OCI-LY3 (cell line): ENCODE measurements around the gene CMIP.

Experiments used
- H2AFZ ChIP-seq: fragments of 200-600, 300-600 bp; shearing (Covaris generic); 2 replicates; pipeline ENCODE4 v1.6.0; 2014; ENCODE audit warnings: antibody characterized with exemption, low read depth, low read length
- H3K27ac ChIP-seq: fragments of 200-600, 300-600 bp; sonication (generic); 2 replicates; pipeline ENCODE4 v1.5.1; 2014; ENCODE audit warnings: mild to moderate bottlenecking, low read length, moderate library complexity, mixed read lengths
- H3K27me3 ChIP-seq: fragments of 200-600, 300-600 bp; sonication (generic); 2 replicates; pipeline ENCODE4 v1.6.1; 2014; ENCODE audit warnings: low read depth, low read length, mixed read lengths
- H3K36me3 ChIP-seq: fragments of 200-600, 300-600 bp; sonication (generic); replicated peaks from 2 replicates; pipeline ENCODE3; 2014; ENCODE audit warnings: low read depth, low read length, mixed read lengths
- H3K4me1 ChIP-seq: fragments of 300-600, 200-600 bp; sonication (generic); 2 replicates; pipeline ENCODE4 v1.6.1; 2014; ENCODE audit warnings: low read length, mixed read lengths
- H3K4me2 ChIP-seq: fragments of 200-600, 300-600 bp; sonication (generic); 2 replicates; pipeline ENCODE4 v1.6.1; 2014; ENCODE audit warnings: low read length, mixed read lengths
- H3K4me3 ChIP-seq: fragments of 300-600, 200-600 bp; sonication (generic); 2 replicates; pipeline ENCODE4 v1.5.1; 2014; ENCODE audit warnings: antibody characterized with exemption, mild to moderate bottlenecking, low read length, moderate library complexity
- H3K79me2 ChIP-seq: fragments of 300-600, 200-600 bp; shearing (Covaris generic); 2 replicates; pipeline ENCODE4 v1.6.1; 2014; ENCODE audit warnings: mild to moderate bottlenecking, low read length, mixed read lengths
- H3K9ac ChIP-seq: fragments of 300-600, 200-600 bp; shearing (Covaris generic); 2 replicates; pipeline ENCODE4 v1.6.0; 2014; ENCODE audit warnings: mild to moderate bottlenecking, low read length, moderate library complexity
- H3K9me3 ChIP-seq: fragments of 200-600, 300-600 bp; shearing (Covaris generic); 2 replicates; pipeline ENCODE4 v1.6.1; 2014; ENCODE audit warnings: low read length, mixed read lengths; ENCODE audit not compliant: insufficient read depth
- H4K20me1 ChIP-seq: fragments of 200-600, 300-600 bp; sonication (generic); 2 replicates; pipeline ENCODE4 v1.6.1; 2016; ENCODE audit warnings: low read length, mixed read lengths; ENCODE audit not compliant: insufficient read depth
- EZH2phosphoT487 ChIP-seq: fragments of 200-600 bp; shearing (Covaris generic); IDR thresholded peaks from 2 replicates; pipeline ENCODE4 v1.6.1; 2018; ENCODE audit warnings: antibody characterized with exemption, mixed run types, low read depth
- TF ChIP-seq, protein P1 (sequence below): fragments of 200-600, 300-600 bp; sonication (generic); IDR thresholded peaks from 2 replicates; pipeline ENCODE4 v1.5.1; 2014; ENCODE audit warnings: antibody characterized with exemption, low read length, low read depth

CMIP gene

GRCh38 chr16:81668243-81669097 is 223.9 kb downstream of the CMIP start:
- Histone ChIP-seq H3K9ac (no peak overlapping the region), H3K4me2 (no peak overlapping the region), H3K36me3 (peaks cover 26% of the 10 kb centered on the region), H3K79me2 (no peaks in the 10 kb centered on the region), H3K27me3 (no peaks in the 10 kb centered on the region), H3K9me3 (no peaks in the 10 kb centered on the region), H3K4me1 (no peaks in the 10 kb centered on the region), H3K4me3 (no peak overlapping the region), H2AFZ (no peak overlapping the region), H3K27ac (no peak overlapping the region), H4K20me1 (no peaks in the 10 kb centered on the region)
- TF ChIP-seq, protein P1, sequence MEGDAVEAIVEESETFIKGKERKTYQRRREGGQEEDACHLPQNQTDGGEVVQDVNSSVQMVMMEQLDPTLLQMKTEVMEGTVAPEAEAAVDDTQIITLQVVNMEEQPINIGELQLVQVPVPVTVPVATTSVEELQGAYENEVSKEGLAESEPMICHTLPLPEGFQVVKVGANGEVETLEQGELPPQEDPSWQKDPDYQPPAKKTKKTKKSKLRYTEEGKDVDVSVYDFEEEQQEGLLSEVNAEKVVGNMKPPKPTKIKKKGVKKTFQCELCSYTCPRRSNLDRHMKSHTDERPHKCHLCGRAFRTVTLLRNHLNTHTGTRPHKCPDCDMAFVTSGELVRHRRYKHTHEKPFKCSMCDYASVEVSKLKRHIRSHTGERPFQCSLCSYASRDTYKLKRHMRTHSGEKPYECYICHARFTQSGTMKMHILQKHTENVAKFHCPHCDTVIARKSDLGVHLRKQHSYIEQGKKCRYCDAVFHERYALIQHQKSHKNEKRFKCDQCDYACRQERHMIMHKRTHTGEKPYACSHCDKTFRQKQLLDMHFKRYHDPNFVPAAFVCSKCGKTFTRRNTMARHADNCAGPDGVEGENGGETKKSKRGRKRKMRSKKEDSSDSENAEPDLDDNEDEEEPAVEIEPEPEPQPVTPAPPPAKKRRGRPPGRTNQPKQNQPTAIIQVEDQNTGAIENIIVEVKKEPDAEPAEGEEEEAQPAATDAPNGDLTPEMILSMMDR = no peak
- TF ChIP-seq EZH2phosphoT487 = no peak

DNA sequence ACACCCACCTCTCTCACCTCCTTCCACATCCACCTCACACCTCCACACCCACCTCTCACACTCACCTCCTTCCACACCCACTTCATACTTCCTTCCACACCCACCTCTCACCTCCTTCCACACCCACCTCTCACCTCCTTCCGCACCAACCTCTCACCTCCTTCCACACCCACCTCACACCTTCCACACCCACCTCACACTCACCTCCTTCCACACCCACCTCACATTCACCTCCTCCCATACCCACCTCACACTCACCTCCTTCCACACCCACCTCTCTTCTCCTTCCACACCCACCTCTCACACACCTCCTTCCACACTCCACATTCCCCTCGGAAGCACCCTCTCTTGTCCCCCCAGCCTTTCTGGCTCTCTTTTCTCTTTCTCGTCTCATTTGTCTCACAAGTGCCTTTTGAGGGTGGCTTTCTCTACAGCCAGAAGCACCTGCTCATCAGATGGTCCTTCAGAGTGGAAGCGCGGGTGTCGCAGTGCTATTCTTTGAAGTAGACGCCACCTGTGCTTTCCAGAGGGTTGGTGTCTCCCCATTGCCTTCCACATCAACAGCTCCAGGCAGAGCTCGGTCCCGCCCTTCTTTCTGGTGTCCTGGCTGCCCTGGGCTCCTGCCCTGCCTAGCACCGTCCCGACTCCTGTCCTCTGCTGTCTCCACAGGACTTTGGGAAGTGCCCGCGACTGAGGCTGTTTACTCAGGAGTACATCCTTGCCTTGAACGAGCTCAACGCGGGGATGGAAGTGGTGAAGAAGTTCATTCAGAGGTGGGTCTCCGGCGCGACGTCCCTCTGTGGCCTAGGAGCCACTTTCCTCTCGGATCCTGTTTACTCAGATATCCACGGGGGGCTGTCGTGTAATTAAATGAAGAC is 225.1 kb downstream of the CMIP start:
- H2AFZ ChIP-seq = no peak overlapping the region
- no peak overlapping the region for H3K4me2 ChIP-seq
- TF ChIP-seq EZH2phosphoT487 = no peak
- TF ChIP-seq, protein P1 = no peak
- no peak overlapping the region for H3K9ac ChIP-seq
- no peak overlapping the region for H3K4me3 ChIP-seq
- peaks cover 25% of the 10 kb centered on the region for H3K36me3 ChIP-seq
- H3K4me1 ChIP-seq = no peaks in the 10 kb centered on the region
- no peaks in the 10 kb centered on the region for H3K27me3 ChIP-seq
- H3K79me2 ChIP-seq = no peaks in the 10 kb centered on the region
- H4K20me1 ChIP-seq = no peaks in the 10 kb centered on the region
- H3K9me3 ChIP-seq = no peaks in the 10 kb centered on the region
- no peak overlapping the region for H3K27ac ChIP-seq

- no peak overlapping the region for H3K4me2 ChIP-seq
- no peak overlapping the region for H3K27ac ChIP-seq
- H3K36me3 ChIP-seq = peaks cover 22% of the 10 kb centered on the region
- no peaks in the 10 kb centered on the region for H3K27me3 ChIP-seq
- no peak overlapping the region for H3K4me3 ChIP-seq
- H2AFZ ChIP-seq = no peak overlapping the region
- H3K9me3 ChIP-seq = no peaks in the 10 kb centered on the region
- no peak overlapping the region for H3K9ac ChIP-seq
- no peaks in the 10 kb centered on the region for H4K20me1 ChIP-seq
- no peaks in the 10 kb centered on the region for H3K4me1 ChIP-seq
- no peaks in the 10 kb centered on the region for H3K79me2 ChIP-seq
- TF ChIP-seq, protein P1 = no peak
- no peak for TF ChIP-seq EZH2phosphoT487
Observed at GRCh38 chr16:81671738-81672597, 227.4 kb downstream of the CMIP start.
